Ovary (tissue), 3 donors: ENCODE results near the gene CEP85L.

Source experiments
- EP300 ChIP-seq: sonication (generic); formaldehyde crosslinking; IDR thresholded peaks from one replicate; pipeline ENCODE4 v1.6.1; 2017; ENCODE audit warnings: antibody characterized with exemption
- POLR2A ChIP-seq: fragments of 450-650 bp; IDR thresholded peaks from one replicate; pipeline ENCODE4 v1.6.1; 2017; ENCODE audit warnings: antibody characterized with exemption, mild to moderate bottlenecking, moderate library complexity
- TF ChIP-seq, protein P1 (sequence below), 3 donors: fragments of 450-650 bp in 2 of 3; fragments of 200-600 bp in 1 of 3; IDR thresholded peaks; one replicate each; pipeline versions ENCODE4 v1.5.1 to v1.8.0; 2016 to 2022; ENCODE audit warnings: antibody characterized with exemption in 3 of 3, mild to moderate bottlenecking in 1 of 3
- donor health status: DM: no; HTN: no; CAD: no.

DNA sequence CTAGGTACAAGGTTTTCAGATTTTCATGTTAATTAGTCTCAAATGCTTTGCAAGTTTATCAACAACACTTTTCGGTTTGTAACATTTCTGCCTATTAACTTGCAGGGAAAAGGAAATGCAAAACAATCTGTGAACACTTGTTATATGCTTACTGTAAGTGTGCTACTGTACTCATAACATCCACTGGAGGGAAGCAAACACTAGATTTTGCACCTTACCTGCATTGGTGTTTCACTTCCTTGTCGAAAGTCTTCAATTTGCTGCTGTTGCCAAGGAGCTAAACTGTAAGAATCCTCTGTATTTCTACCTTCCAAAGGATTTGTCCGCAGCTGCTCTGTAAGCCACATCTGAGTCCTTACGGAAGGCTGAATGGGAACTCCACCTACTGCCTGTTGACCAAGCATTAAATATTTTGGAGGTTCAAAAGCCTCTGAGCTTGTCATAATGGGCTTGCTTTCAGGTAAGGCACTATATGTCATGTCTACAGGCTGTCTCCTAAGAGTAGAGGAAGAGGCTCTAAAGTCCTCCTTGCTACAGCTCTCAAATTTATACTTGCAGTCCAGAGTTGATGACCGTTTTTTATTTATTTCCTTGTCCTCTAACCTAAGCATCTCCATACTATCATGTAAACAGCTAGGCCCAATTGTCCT, 86.0 kb downstream of the CEP85L start:
- TF ChIP-seq POLR2A: no peak
- TF ChIP-seq, protein P1, sequence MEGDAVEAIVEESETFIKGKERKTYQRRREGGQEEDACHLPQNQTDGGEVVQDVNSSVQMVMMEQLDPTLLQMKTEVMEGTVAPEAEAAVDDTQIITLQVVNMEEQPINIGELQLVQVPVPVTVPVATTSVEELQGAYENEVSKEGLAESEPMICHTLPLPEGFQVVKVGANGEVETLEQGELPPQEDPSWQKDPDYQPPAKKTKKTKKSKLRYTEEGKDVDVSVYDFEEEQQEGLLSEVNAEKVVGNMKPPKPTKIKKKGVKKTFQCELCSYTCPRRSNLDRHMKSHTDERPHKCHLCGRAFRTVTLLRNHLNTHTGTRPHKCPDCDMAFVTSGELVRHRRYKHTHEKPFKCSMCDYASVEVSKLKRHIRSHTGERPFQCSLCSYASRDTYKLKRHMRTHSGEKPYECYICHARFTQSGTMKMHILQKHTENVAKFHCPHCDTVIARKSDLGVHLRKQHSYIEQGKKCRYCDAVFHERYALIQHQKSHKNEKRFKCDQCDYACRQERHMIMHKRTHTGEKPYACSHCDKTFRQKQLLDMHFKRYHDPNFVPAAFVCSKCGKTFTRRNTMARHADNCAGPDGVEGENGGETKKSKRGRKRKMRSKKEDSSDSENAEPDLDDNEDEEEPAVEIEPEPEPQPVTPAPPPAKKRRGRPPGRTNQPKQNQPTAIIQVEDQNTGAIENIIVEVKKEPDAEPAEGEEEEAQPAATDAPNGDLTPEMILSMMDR (IDR thresholded peaks at IDR 0.05): peak in 1 of 3 donors; percentile 13
- TF ChIP-seq EP300: no peak
